Natural killer cell (primary cell): ENCODE measurements around the gene UXS1. TPM values are rescaled to one million over a fixed set of nuclear protein-coding genes. Genes with fewer than 3 reads are reported as not detected.

Experiments used
- ATAC-seq, 3 donors: fragments of 150-1000 bp in 2 of 3; fragments of 200-7000 bp in 1 of 3; cut with Tn5 transposase; 1 replicate in 1 of 3; 2 replicates in 2 of 3; pipeline ENCODE4 v1.10.0; 2021; ENCODE audit warnings: mild to moderate bottlenecking in 2 of 3, moderate library complexity in 2 of 3
- DNase-seq, 2 donors: peaks; one replicate each; pipeline versions ENCODE4 v3.0.0 to v3.0.0-alpha.2; 2013 to 2021; ENCODE audit warnings: mixed read lengths in 1 of 2
- H3K27ac ChIP-seq: one replicate; pipeline ENCODE4 v1.5.1; 2013; ENCODE audit warnings: mild to moderate bottlenecking, low read length
- H3K27me3 ChIP-seq: one replicate; pipeline ENCODE4 v1.6.1; 2013; ENCODE audit warnings: low read length; ENCODE audit not compliant: control insufficient read depth, insufficient read depth
- H3K36me3 ChIP-seq: one replicate; pipeline ENCODE4 v1.6.1; 2013; ENCODE audit warnings: low read length; ENCODE audit not compliant: control insufficient read depth, insufficient read depth
- H3K4me1 ChIP-seq: one replicate; pipeline ENCODE4 v1.6.1; 2013; ENCODE audit warnings: low read length; ENCODE audit not compliant: control insufficient read depth, insufficient read depth
- H3K4me3 ChIP-seq: one replicate; pipeline ENCODE4 v1.5.1; 2013; ENCODE audit warnings: low read length
- H3K9me3 ChIP-seq: one replicate; pipeline ENCODE4 v1.6.1; 2013; ENCODE audit warnings: low read length; ENCODE audit not compliant: control insufficient read depth, insufficient read depth
- H3K27ac Mint-ChIP-seq, 2 donors: one replicate each; pipeline ENCODE4 v1.8.0; 2022; ENCODE audit warnings: mild to moderate bottlenecking in 2 of 2, mixed read lengths in 2 of 2, moderate library complexity in 1 of 2
- H3K27me3 Mint-ChIP-seq, 2 donors: one replicate each; pipeline ENCODE4 v1.8.0; 2022; ENCODE audit warnings: low read depth in 2 of 2, mixed read lengths in 2 of 2
- H3K36me3 Mint-ChIP-seq: one replicate; pipeline ENCODE4 v1.8.0; 2022; ENCODE audit warnings: mixed read lengths
- H3K4me1 Mint-ChIP-seq, 2 donors: one replicate each; pipeline ENCODE4 v1.8.0; 2022; ENCODE audit warnings: mixed read lengths in 2 of 2
- H3K4me3 Mint-ChIP-seq: one replicate; pipeline ENCODE4 v1.8.0; 2022; ENCODE audit warnings: mild to moderate bottlenecking, moderate library complexity, mixed read lengths
- H3K9me3 Mint-ChIP-seq, 2 donors: one replicate each; pipeline ENCODE4 v1.8.0; 2022; ENCODE audit warnings: mixed read lengths in 2 of 2
- CTCF ChIP-seq: fragments of 200-600 bp; IDR thresholded peaks from one replicate; pipeline ENCODE4 v1.8.0; 2022; ENCODE audit warnings: antibody characterized with exemption
- WGBS: methylation state at CpG from one replicate; pipeline ENCODE4 v1.1.7; 2013; ENCODE audit warnings: missing lambda C conversion rate; ENCODE audit not compliant: insufficient coverage; 5-methylcytosine and 5-hydroxymethylcytosine counted together
- intact Hi-C: fragments of 100-400 bp; cut with micrococcal nuclease; formaldehyde crosslinking; loops from one replicate; pipeline ENCODE4 v1.14.2; 2022
- total RNA-seq, 4 donors: library from RNA; stranded (reverse); fragments of 120-200 nt in 1 of 4; gene quantifications; one replicate each; pipeline versions ENCODE4 v1.2.3 to v1.2.4, GENCODE V29; 2013 to 2022

The UXS1 gene
- total RNA-seq, 3 donors from 2014 or later (not counting 1 experiment from before 2014, with no cell fraction given), result 36.3 to 60.4 (median 37.5) TPM

- no peak for TF ChIP-seq CTCF
- H3K36me3 ChIP-seq, result peaks cover 12% of the 10 kb centered on the region
- Mint-ChIP-seq H3K4me1 (peaks cover 50 to 63% of the 10 kb centered on the region in 2 donors), H3K4me3 (no peak overlapping the region), H3K27ac (peak overlapping the region; percentile 47 to 85), H3K9me3 (no peaks in the 10 kb centered on the region), H3K36me3 (peaks cover 10% of the 10 kb centered on the region), H3K27me3 (no peaks in the 10 kb centered on the region)
- DNase-seq (no peak), ATAC-seq (no peak)
- H3K9me3 ChIP-seq, result no peaks in the 10 kb centered on the region
- peaks cover 8% of the 10 kb centered on the region for H3K4me1 ChIP-seq
- 96% methylated on average over 7 of the region's 7 CpGs for WGBS
- intact Hi-C loops, result no loop called here
- H3K4me3 ChIP-seq, result no peak overlapping the region
- H3K27ac ChIP-seq, result no peak overlapping the region
- H3K27me3 ChIP-seq, result no peaks in the 10 kb centered on the region
Observed at GRCh38 chr2:106143495-106144215, 50.4 kb downstream of the UXS1 start.

GRCh38 chr2:106142683-106143082 lies 51.4 kb downstream of the UXS1 start:
- Mint-ChIP-seq H3K27me3 (no peaks in the 10 kb centered on the region), H3K4me3 (no peak overlapping the region), H3K4me1 (peaks cover 52 to 65% of the 10 kb centered on the region in 2 donors), H3K9me3 (no peaks in the 10 kb centered on the region), H3K36me3 (peaks cover 10% of the 10 kb centered on the region), H3K27ac (peak overlapping the region in 1 of 2 donors; percentile 13)
- intact Hi-C loops, result no loop called here
- 86% methylated on average over 2 of the region's 3 CpGs for WGBS
- DNase-seq, result no peak
- no peak overlapping the region for H3K27ac ChIP-seq
- no peak for TF ChIP-seq CTCF
- H3K9me3 ChIP-seq, result no peaks in the 10 kb centered on the region
- H3K36me3 ChIP-seq, result peaks cover 14% of the 10 kb centered on the region
- no peak for ATAC-seq
- H3K27me3 ChIP-seq, result no peaks in the 10 kb centered on the region
- no peak overlapping the region for H3K4me3 ChIP-seq
- peaks cover 12% of the 10 kb centered on the region for H3K4me1 ChIP-seq

GRCh38 chr2:106140913-106141312 lies 53.2 kb downstream of the UXS1 start:
- Histone ChIP-seq H3K27me3 (no peaks in the 10 kb centered on the region), H3K4me1 (peaks cover 8% of the 10 kb centered on the region), H3K9me3 (no peaks in the 10 kb centered on the region), H3K27ac (no peak overlapping the region), H3K36me3 (peaks cover 14% of the 10 kb centered on the region), H3K4me3 (no peak overlapping the region)
- Mint-ChIP-seq H3K9me3 (no peaks in the 10 kb centered on the region), H3K36me3 (peaks cover 10% of the 10 kb centered on the region), H3K4me1 (peaks cover 43 to 56% of the 10 kb centered on the region in 2 donors), H3K27ac (peak overlapping the region; percentile 8 to 19), H3K4me3 (no peak overlapping the region), H3K27me3 (no peaks in the 10 kb centered on the region)
- intact Hi-C loops, result no loop called here
- DNase-seq (peak in 1 of 2 donors; percentile 33), ATAC-seq (no peak)
- TF ChIP-seq CTCF, result no peak
- 67% methylated on average over 1 of the region's 2 CpGs for WGBS

- Mint-ChIP-seq H3K9me3 (no peaks in the 10 kb centered on the region), H3K4me3 (no peak overlapping the region), H3K27ac (peak overlapping the region in 1 of 2 donors; percentile 22), H3K36me3 (peaks cover 10% of the 10 kb centered on the region), H3K27me3 (no peaks in the 10 kb centered on the region), H3K4me1 (peaks cover 39 to 51% of the 10 kb centered on the region in 2 donors)
- intact Hi-C loops, result no loop called here
- ATAC-seq, result no peak
- no peak for DNase-seq
- TF ChIP-seq CTCF, result no peak
- H3K36me3 ChIP-seq, result peaks cover 14% of the 10 kb centered on the region
- H3K4me3 ChIP-seq, result no peak overlapping the region
- WGBS, result 96% methylated on average over 6 of the region's 6 CpGs
- H3K27me3 ChIP-seq, result no peaks in the 10 kb centered on the region
- H3K27ac ChIP-seq, result no peak overlapping the region
- peaks cover 6% of the 10 kb centered on the region for H3K4me1 ChIP-seq
- no peaks in the 10 kb centered on the region for H3K9me3 ChIP-seq
Observed at GRCh38 chr2:106140113-106140512, 54.0 kb downstream of the UXS1 start.
